HG03521 (cell line): ENCODE measurements around the gene PFKFB3.
"Not testable (repeated sequence)": the region's sequence is repeated elsewhere in the genome, so short reads cannot be mapped to it uniquely, and the experiment has no call there.

Source experiments
- ATAC-seq: cut with Tn5 transposase; IDR thresholded peaks from one replicate; pipeline ENCODE4 v1.9.1; 2021; ENCODE audit warnings: mild to moderate bottlenecking, moderate library complexity; ENCODE audit not compliant: unreplicated experiment

PFKFB3 gene

DNA sequence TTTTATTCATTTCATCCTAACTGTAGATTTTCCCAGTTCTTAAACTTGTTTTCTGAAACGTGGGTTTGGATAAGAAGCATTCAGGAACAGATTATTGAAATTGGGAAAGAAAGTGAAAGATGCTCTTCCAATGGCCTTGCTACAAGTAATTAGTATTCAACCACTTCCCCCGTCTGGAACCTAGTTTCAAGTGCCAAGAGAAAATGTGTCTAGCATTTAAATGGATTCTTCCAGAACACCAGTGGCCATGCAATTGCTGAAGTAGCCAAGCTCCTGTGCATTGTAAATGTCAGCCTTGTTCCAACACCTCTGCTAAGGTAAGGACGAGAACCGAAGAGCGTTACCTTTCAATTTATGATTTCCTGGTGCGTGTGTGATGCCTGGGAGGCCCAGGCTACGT, 68.2 kb downstream of the PFKFB3 start:
- ATAC-seq, result no peak

DNA sequence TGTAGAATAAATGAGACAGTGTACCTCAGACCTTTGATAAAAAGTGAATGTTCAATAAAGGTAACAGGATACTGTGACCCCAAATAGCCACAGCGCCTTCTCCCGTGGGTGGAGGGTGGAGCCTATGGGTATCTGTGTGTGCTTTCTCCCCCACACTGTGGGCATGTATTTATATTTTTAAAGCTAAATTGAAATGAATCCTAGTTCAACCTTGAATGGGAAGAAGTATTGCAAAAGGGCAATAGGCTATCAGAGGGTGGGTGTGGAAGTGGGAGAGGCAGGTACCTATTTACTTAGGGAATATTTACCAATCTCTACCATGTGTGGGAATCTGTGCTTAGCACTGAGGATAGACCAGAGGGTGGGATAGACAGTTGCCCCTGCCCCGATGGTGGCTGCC, 68.9 kb downstream of the PFKFB3 start:
- ATAC-seq, result no peak

DNA sequence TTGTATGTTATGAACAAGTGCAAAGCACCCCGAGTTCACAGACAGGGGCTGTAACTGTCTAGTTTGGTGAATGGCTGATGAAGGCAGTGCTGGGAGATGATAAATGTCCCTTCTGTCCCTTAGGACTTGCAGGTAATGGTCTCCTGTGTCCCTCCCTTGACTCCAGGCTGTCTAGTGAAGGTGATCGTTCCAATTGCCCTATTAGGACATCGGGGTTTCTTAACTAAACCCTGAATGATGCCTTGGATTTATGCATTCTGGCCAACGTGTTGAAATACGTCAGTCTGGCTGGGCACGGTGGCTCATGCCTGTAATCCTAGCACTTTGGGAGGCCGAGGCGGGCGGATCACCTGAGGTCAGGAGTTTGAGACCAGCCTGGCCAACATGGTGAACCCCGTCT, 69.4 kb downstream of the PFKFB3 start:
- ATAC-seq, result no peak

DNA sequence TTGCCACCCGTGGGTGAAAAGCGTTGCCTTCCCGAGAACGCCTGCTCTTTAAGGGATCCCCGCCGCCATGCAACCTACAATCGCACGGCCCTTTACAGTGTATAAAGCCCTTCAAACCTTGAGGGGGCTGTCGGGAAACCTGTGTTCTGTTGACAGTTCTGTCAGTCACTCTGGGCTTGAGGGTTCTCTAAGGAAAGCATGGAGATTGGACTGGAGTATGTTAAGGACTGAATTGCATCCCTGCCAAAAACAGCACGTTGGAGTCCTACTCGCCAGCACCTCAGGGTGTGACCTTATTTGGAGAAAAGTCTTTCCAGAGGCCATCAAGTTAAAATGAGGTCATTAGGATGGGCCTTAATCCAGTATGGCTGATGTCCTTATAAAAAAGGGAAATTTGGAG, 70.6 kb downstream of the PFKFB3 start:
- ATAC-seq, result no peak

DNA sequence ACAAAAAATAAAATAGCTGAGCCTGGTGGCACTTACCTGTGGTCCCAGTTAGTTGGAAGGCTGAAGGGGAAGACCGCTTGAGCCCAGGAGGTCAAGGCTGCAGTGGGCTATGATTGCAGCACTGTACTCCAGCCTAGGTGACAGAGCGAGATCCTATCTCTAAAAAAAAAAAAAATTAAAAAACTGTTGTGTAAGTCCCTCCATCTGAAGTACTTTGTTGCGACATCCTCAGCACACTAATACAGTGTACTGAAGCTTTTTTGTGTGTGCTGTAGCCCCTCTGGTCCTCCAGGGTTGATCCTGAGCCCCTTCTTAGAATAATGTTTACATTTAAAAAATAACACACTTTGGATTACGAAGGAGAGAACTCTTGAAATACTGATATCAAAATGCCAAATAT, 71.3 kb downstream of the PFKFB3 start:
- ATAC-seq, result no peak

DNA sequence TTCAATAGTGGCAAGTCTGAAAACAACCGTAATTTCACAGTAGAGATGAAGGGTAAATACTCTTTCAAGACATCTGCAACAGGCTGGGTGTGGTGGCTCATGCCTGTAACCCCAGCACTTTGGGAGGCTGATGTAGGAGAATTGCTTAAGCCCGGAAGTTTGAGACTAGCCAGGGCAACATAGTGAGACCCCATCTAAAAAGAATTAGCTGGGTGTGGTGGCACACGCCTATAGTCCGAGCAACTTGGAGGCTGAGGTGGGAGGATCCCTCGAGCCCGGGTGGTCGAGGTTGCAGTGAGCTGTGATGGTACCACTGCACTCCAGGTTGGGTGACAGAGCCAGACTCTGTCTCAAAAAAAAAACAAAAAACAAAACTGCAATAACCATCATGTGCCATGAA, 71.8 kb downstream of the PFKFB3 start:
- ATAC-seq, result no peak

DNA sequence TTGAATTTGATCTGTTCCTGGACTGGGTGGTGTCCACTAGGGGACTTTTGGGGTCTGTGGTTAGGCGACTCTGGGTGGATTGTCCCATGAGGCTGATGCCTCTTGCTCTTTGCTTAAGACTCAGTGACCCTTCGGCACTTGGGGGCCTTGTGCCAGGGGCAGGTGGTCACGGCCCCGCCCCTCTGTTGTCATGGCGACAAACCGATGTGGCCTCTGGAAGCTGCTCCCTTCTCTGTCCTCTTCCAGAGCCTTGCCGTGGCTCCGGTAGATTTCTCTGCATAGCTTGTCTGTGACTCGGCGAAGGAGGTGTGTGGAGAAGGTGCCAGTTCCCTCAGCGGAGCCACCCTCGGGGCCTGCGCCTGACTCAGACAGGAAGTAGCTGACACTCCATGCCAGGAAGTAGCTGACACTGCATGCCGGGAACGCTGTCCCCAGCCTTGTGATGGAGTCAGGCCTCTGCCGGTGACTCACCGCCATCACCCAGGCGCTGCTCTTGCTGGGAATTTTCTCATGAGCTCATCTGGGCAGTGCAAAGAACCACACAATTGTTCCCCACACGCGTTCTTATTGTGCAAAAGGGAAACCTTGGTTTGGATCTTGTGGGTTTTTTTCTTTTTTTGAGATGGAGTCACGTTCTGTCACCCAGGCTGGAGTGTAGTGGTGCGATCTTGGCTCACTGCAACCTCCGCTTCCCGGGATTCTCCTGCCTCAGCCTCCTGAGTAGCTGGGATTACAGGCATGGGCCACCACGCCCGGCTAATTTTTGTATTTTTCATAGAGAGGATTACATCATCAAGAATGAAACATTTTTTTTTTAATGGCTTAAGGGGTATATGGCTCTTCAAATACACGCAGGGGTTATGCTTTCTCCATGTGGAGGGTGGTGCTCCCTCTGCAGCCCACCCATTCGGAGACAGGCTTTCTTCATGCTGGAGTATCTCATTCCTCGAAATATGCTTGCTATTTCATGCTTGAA, 72.6 kb downstream of the PFKFB3 start:
- peak; percentile 54 for ATAC-seq

DNA sequence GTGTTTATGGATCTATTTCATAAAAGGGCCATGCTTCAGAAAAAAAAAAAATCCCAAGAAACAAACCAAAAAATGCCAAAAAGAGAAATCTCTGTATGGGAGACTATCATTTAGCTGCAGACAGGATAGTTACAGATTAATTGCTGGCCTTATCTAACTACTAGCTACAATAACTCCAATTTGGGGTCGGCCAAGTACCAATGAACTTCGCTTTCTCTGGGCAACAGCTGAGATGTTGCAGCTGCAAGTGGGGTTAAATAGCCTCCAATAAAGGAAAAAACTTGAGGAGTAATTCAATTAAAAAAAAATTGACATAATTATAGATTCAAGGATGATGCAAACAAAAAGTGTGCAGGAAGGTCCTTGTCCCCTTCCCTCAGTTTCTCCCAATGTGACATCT, 73.6 kb downstream of the PFKFB3 start:
- no peak for ATAC-seq

DNA sequence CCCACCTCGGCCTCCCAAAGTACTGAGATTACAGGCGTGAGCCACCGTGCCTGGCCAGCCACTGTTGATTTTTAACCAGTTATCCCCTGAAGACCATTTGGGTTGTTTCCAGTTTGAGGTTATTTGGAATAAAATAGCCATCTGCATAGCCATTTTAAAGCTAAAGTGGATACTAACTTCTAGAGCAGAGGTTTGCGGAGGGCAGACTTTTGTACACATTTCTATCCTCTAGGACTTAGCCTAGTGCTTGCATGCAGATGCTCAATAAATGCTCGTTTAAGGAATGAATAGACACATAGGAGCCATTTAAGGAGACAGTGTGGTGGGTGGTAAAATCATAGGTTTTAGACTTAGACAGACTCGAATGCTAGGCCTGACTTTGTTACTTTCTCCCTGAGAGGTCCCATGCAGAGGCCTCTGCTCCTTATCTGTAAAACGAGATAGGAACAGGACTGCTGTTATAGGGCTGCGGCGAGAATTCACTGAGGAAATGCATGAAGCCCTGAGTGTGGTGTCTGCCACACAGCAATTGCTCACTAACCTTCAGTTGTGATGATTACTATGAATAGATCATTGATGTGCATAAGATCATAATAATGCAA, 75.9 kb downstream of the PFKFB3 start:
- no peak for ATAC-seq

DNA sequence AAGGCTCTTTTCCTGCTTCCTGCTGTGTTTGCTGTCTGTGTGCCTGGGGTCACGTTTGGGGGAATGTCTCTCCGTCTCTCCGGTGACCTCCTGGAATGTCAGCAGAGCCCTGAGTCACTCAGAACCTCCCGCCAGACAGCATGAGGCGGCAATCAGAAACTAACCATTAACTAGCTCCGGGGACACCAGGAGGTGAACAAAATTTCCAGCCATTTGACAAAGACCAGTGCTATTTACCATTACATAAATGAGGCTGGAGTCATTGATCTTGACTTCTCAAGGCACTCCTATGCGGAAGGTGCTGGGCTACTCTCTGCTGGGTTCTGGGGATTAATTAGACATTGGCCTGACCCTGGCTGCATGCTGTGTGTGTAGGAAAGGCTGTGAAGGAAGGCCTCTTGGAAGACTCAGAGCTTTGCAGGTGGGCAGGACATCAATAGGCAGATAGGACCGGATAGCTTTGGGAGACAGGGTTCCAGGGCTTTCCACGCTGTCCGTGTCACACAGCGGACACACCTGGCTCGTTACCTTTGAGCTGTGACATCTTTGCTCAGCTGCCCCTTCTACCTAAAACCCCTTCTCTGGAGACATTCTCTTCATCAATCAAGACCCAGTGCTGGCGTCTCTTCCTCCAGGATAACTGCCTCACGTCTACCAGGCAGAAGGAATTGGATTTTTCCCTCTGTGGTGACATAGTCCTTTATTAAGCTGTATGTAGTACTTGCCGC, 77.0 kb downstream of the PFKFB3 start:
- ATAC-seq, result no peak

DNA sequence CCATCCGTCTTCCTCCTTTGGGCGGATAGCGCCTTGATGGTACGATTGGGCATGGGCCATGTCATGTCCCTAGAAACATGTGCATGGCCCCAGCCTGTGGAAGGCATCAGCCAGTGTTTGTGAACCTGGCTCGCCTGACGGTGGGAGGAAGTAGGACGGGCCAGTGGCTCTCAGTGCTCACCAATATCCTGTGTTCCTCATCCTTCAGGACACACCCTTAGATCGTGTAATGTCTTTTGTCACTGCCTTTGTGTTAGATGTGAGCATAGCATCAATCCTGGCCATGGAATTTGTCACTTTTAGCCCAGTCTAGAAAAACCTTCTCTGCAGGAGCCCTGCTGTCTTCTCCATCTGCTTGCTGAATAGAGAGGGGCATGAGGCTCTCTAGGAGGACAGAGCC, 77.6 kb downstream of the PFKFB3 start:
- no peak for ATAC-seq

DNA sequence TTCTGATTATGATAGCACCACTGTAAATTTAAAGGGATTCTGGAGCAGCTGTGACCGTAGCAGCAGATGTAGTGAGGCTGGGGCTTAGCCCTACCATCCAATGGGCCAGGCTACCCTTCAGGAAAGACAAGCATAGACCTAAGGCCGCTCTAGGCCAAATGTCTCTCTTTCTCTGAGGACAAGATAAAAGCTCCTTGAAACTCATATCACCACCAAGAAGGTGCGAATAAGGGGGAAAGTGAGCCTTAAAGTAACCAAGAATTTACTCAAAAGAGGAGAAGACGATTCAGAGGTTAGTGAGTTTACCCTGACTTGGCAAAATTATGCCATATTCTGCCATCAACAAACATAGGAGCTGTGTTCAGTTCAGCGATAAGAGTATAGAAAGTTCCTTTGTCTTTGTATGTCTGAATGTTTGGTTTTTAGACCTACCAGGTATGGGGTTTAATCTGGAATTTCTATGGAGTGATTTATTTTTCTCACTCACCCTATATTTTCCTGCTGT, 79.8 kb downstream of the PFKFB3 start:
- ATAC-seq, result no peak

DNA sequence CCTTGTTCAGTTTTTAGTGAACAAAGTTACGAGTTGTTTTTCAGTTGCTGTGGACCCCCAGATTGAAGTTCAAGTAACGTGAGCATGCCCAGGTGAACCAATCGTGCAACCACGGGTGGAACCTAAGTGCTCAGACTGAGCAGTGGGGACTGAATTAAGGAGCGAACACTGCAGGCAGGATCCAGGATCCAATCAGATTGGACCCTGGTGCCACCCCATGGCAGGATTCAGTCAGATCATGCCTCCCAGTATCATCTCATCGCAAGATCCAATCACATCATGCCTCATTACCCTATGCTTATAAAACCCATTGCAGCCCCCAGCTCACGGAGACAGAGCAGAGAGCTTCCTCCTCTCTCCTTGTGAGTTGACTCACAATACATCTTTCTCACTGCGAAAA, 80.9 kb downstream of the PFKFB3 start:
- ATAC-seq, result no peak

DNA sequence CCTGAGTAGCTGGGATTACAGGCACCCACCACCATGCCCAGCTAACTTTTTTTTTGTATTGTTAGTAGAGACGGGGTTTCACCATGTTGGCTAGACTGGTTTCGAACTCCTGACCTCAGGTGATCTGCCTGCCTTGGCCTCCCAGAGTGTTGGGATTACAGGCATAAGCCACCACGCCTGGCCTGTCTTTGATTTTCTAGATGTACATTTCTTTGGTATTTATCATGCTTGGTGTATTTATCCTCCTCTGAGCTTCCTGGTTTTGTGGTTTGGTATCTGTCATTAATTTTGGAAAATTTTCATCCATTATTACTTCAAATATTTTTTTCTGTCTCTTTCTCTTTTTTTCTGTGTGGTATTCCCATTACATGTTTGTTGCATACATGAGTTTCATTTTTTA, 87.9 kb downstream of the PFKFB3 start:
- not testable (repeated sequence) for ATAC-seq

DNA sequence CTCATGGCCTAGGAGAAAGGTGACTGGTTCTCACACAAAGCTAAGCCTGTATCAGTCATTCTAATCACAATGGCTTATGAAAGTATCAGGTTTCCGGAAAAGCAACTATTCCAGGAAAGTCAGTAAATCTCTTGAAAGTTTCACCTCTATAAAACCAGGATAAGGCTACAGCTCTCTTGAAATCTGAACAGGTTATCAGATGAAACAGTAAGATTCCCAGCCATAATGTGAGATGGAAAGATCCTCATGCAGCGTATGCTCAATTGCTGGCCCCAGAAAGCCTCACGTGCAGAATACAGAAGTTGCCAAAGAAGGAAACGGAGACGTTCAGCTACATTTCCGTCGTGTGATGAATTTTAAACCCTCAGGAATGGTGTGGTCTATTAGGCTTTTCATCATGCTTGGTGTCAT, 90.0 kb downstream of the PFKFB3 start:
- no peak for ATAC-seq

DNA sequence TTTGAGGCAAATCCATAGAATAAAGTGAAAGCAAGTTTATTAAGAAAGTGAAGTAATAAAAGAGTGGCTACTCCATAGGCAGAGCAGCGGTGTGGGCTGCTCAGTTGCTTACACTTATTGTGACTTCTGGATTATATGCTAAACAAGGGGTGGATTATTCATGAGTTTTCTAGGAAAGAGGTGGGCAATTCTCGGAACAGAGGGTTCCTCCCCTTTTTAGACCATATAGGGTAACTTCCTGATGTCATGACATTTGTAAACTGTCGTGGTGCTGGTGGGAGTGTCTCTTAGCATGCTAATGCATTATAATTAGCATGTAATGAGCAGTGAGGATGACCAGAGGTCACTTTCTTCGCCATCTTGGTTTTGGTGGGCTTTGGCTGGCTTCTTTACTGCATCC, 93.7 kb downstream of the PFKFB3 start:
- not testable (repeated sequence) for ATAC-seq

DNA sequence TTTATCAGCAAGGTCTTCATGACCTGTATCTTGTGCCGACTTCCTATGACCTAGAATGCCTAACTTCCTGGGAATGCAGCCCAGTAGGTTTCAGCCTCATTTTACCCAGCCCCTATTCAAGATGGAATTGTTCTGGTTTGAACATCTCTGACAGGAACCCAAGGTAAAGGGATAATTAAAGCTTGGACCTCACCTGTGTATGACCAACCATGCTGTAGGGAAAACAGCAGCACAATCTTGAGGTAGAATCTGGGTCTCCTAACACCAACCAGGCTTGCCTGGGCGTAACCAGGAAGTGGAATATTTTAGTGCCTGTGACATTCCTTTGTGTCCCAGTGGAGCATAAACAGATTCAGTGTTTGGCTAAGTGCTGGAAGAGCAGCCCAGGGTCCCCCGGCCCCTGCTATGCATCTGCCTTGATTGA, 94.1 kb downstream of the PFKFB3 start:
- ATAC-seq, result no peak

DNA sequence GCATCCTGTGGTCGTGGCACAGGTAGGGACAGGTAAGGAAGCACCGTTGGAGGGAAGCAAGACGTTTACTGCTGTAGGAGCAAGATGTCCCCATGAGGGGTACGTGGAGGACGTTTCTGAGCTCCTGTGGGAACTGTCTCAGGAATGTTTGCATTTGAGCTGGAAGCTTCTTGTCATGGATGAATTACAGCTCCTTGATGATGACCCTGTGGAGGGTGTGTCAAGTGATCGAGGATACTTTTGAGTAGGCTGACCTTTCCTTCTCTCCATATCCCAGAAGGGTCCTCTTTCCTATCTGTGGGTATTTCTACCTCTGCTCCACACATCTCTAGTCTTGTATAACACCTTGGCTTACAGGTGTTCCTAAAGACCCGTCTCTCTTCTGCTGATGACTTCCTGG, 94.8 kb downstream of the PFKFB3 start:
- ATAC-seq, result no peak

DNA sequence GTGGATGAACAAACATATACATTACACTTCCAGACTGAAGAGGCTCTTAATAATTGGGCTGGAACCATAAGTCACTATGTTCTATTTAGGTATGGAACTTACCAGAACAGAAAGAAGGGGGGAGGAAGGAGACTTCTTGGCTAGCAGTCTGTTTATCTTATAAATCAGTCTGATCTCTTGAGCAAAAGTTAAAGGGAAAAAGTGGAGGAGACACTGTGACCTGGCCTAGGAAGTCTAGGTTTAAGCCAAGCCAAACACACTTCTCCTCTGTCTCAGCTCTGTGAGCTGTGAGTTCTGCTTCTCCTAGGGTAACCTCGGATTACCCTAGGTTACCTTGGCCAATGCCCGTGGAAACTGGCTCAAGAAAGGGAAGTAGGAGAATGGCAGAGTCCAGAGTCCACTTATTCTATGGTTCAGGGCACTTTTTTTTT, 95.2 kb downstream of the PFKFB3 start:
- no peak for ATAC-seq

DNA sequence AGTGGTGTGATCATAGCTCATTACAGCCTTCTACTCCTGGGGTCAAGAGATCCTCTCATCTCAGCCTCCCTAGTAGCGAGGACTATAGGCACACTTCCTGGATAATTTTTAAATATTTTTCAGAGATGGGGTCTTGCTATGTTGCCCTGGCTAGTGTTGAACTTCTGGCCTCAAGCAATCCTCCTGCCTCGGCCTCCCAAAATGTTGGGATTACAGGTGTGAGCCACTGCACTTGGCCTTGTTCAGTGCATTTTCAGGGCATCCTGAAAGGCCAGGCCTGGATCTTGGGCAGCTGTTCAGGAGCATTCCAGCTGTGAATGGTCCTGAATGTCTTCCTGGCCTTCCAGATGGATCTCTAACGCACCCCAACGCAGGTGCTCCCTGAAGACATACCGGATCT, 95.7 kb downstream of the PFKFB3 start:
- ATAC-seq, result no peak

DNA sequence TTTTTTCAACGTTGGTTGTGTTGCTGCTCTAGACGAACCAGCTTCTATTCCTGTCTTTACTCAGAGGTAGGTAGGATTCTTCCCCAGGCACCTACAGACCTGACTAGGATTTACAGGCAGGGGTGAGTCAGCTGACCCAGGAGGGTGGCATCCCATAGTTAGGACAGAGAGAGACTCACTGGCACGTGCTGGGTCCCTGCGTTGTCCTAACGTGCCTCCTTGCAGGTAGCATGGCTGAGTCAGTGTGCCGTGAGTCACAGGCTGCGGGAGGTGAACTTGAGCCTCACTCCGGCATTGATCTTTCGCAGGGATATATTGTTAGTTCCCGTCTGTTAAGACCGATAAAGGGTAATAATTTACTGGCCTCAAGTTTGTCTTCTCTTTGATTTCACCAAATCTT, 96.5 kb downstream of the PFKFB3 start:
- no peak for ATAC-seq

DNA sequence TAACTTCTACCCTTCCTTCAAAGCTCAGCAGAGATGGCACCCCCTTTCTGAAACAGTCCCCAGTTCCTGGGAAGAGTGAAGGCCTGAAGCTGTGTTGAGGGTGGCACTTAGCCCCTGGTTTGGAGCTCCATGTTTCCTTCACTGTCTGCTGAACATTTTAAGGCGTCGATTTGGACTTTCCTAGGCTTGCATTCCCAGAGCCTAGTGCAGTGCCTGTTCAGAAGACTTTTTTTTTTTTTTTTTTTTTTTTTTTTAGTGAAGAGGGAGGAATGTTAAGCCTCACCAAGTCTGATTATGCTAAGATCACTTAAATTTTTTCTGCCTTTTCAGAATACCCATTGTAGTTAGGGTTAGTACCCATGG, 97.0 kb downstream of the PFKFB3 start:
- ATAC-seq, result no peak
